ENCODE data around the gene FEZF2.

Gene FEZF2

DNA sequence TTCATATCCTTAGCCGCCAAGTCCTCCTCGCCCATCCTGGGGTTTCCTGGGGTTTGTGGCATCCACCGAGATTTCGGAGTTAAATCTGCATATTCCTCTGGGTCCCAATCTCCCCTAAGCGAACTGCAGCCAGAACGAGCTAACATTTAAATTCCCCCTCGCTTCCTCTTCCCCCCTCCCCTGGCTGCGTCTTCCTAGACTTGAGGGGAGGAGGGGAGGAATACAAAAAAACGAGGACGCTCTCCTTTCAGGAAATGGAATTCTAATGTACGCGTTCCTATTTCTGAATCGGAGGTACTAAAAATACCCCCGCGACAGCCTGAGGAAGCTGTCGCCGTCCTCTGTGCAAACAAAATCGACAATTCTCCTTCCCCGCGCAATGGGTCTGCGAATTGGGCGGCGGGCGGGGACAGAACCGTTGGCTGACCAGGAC is 5.6 kb downstream of the FEZF2 start:
- ChIA-PET POLR2A (no interaction called here), CTCF (interaction anchor here (1.4 kb wide), 1 partner anchor 36 kb away, joined by 6 read pairs; no protein-coding TSS in a partner anchor)
- TF ChIP-seq, protein P1, sequence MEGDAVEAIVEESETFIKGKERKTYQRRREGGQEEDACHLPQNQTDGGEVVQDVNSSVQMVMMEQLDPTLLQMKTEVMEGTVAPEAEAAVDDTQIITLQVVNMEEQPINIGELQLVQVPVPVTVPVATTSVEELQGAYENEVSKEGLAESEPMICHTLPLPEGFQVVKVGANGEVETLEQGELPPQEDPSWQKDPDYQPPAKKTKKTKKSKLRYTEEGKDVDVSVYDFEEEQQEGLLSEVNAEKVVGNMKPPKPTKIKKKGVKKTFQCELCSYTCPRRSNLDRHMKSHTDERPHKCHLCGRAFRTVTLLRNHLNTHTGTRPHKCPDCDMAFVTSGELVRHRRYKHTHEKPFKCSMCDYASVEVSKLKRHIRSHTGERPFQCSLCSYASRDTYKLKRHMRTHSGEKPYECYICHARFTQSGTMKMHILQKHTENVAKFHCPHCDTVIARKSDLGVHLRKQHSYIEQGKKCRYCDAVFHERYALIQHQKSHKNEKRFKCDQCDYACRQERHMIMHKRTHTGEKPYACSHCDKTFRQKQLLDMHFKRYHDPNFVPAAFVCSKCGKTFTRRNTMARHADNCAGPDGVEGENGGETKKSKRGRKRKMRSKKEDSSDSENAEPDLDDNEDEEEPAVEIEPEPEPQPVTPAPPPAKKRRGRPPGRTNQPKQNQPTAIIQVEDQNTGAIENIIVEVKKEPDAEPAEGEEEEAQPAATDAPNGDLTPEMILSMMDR (IDR thresholded peaks at IDR 0.05; ENCODE audit: insufficient read depth, low read length, missing control alignments) = no peak
- no peak overlapping the region for H3K4me3 ChIP-seq (ENCODE audit: low read depth, low read length)
- DNase-seq (ENCODE audit: low read depth, low spot score) = no peak

DNA sequence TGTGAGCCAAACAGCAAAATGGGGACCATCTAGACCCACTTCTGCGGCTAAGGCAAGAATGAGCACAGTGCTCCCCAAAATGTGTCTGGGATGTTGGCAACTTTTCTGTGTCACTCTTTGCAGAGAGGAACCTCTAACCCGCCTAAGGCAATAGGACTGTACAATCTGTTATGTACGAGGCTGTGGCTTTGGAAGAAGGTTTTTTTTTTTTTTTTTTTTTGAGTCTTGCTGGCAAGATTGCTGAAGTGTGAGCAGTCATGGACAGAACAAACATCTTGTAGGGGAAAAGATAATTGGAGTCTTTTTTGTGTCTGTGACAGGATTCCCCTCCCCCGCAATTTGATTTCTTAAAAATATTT is 7.2 kb downstream of the FEZF2 start:
- TF ChIP-seq, protein P1 (IDR thresholded peaks at IDR 0.05; ENCODE audit: insufficient read depth, low read length, missing control alignments) = no peak
- DNase-seq (ENCODE audit: low read depth, low spot score) = no peak
- POLR2A ChIA-PET = no interaction called here
- CTCF ChIA-PET = no interaction called here
- H3K4me3 ChIP-seq (ENCODE audit: low read depth, low read length) = no peak overlapping the region

- no peak overlapping the region for H3K4me3 ChIP-seq (ENCODE audit: low read depth, low read length)
- DNase-seq (ENCODE audit: low read depth, low spot score) = no peak
- TF ChIP-seq, protein P1 (IDR thresholded peaks at IDR 0.05; ENCODE audit: insufficient read depth, low read length, missing control alignments) = no peak
- POLR2A ChIA-PET = no interaction called here
- CTCF ChIA-PET = no interaction called here
These were observed 7.8 kb downstream of the FEZF2 start for GRCh38 chr3:62365391-62366125.

- H3K4me3 ChIP-seq (ENCODE audit: low read depth, low read length) = no peak overlapping the region
- POLR2A ChIA-PET = no interaction called here
These were observed 9.2 kb downstream of the FEZF2 start for GRCh38 chr3:62364191-62364590.

GRCh38 chr3:62363275-62363674 is 10.1 kb downstream of the FEZF2 start:
- no peak overlapping the region for H3K4me3 ChIP-seq (ENCODE audit: low read depth, low read length)
- TF ChIP-seq, protein P1 (IDR thresholded peaks at IDR 0.05; ENCODE audit: insufficient read depth, low read length, missing control alignments) = no peak
- DNase-seq (ENCODE audit: low read depth, low spot score) = no peak
- ChIA-PET POLR2A (no interaction called here), CTCF (no interaction called here)

More at GRCh38 chr3:62364191-62364590, 9.2 kb downstream of the FEZF2 start:
- TF ChIP-seq, protein P1 (IDR thresholded peaks at IDR 0.05; ENCODE audit: insufficient read depth, low read length, missing control alignments) = no peak
- no peak for DNase-seq (ENCODE audit: low read depth, low spot score)
- CTCF ChIA-PET = no interaction called here

- no peak for DNase-seq (ENCODE audit: low read depth, low spot score)
- H3K4me3 ChIP-seq (ENCODE audit: low read depth, low read length) = no peak overlapping the region
- TF ChIP-seq, protein P1 (IDR thresholded peaks at IDR 0.05; ENCODE audit: insufficient read depth, low read length, missing control alignments) = no peak
- POLR2A ChIA-PET = no interaction called here
- CTCF ChIA-PET = no interaction called here
These were observed 11.5 kb downstream of the FEZF2 start for GRCh38 chr3:62361824-62362223.
